Gastroesophageal sphincter (tissue), 4 donors: ENCODE measurements around the gene MCAM. TPM values are rescaled to one million over a fixed set of nuclear protein-coding genes. Genes with fewer than 3 reads are reported as not detected.

Source experiments
- ATAC-seq: fragments of 150-250 bp; one replicate; pipeline ENCODE4 v1.9.1; 2016; ENCODE audit warnings: mild to moderate bottlenecking, moderate library complexity
- H3K27ac ChIP-seq, 4 donors: fragments of 200-600 bp; sonication (generic) in 3 of 4; 1 replicate in 3 of 4; 2 replicates in 1 of 4; pipeline ENCODE4 v1.5.1; 2016 to 2019
- H3K27me3 ChIP-seq: fragments of 200-600 bp; sonication (generic); one replicate; pipeline ENCODE4 v1.5.1; 2019
- H3K36me3 ChIP-seq, 2 donors: fragments of 200-600 bp; sonication (generic); one replicate each; pipeline ENCODE4 v1.5.1; 2019; ENCODE audit warnings: control low read depth in 1 of 2
- H3K4me1 ChIP-seq, 3 donors: fragments of 200-600 bp; sonication (generic); 1 replicate in 2 of 3; 2 replicates in 1 of 3; pipeline ENCODE4 v1.5.1; 2016 to 2019; ENCODE audit warnings: control low read depth in 2 of 3
- H3K4me3 ChIP-seq, 2 donors: fragments of 200-600 bp; sonication (generic); one replicate each; pipeline ENCODE4 v1.5.1; 2019; ENCODE audit warnings: mild to moderate bottlenecking in 1 of 2, moderate library complexity in 1 of 2
- H3K9me3 ChIP-seq, 3 donors: fragments of 200-600 bp; sonication (generic); one replicate each; pipeline ENCODE4 v1.5.1; 2017 to 2019; ENCODE audit warnings: control low read depth in 2 of 3
- CTCF ChIP-seq, 4 experiments: fragments of 200-600 bp in 2 of 4; fragments of 450-650 bp in 2 of 4; sonication (generic) in 1 of 4; IDR thresholded peaks; one replicate each; pipeline ENCODE4 v1.5.1; 2017 to 2019; ENCODE audit warnings: antibody characterized with exemption in 4 of 4, mild to moderate bottlenecking in 2 of 4, moderate library complexity in 2 of 4
- EP300 ChIP-seq: sonication (generic); formaldehyde crosslinking; IDR thresholded peaks from one replicate; pipeline ENCODE4 v1.6.1; 2017; ENCODE audit warnings: antibody characterized with exemption, mild to moderate bottlenecking
- POLR2A ChIP-seq, 2 donors: fragments of 450-650 bp; IDR thresholded peaks; one replicate each; pipeline ENCODE4 v1.6.1; 2017; ENCODE audit warnings: antibody characterized with exemption in 2 of 2, mild to moderate bottlenecking in 2 of 2, moderate library complexity in 1 of 2
- POLR2AphosphoS5 ChIP-seq: sonication (generic); formaldehyde crosslinking; IDR thresholded peaks from one replicate; pipeline ENCODE4 v1.6.1; 2017; ENCODE audit warnings: antibody characterized with exemption
- WGBS, 2 donors: methylation state at CpG; one replicate each; pipeline ENCODE4 v1.1.5; 2018; ENCODE audit warnings: low coverage in 1 of 2; 5-methylcytosine and 5-hydroxymethylcytosine counted together
- total RNA-seq, 4 donors: library from RNA; depleted of rRNA; stranded (reverse); fragments of >200 nt; gene quantifications; one replicate each; pipeline ENCODE4 v1.1.0, GENCODE V29; 2016

Gene MCAM
- total RNA-seq, 4 donors from 2014 or later = 702 to 1,904 (median 1,177) TPM

- Histone ChIP-seq H3K4me3 (no peak overlapping the region), H3K36me3 (peaks cover 0 to 36% of the 10 kb centered on the region in 2 donors), H3K9me3 (no peaks in the 10 kb centered on the region), H3K27me3 (no peaks in the 10 kb centered on the region), H3K4me1 (peaks cover 1 to 74% (median 24%) of the 10 kb centered on the region in 3 donors), H3K27ac (peak overlapping the region in 3 of 4 donors; percentile 94 to 97 (median 96))
- no peak for TF ChIP-seq POLR2AphosphoS5
- no peak for TF ChIP-seq EP300
- no peak for TF ChIP-seq POLR2A (IDR thresholded peaks at IDR 0.05)
- no peak for TF ChIP-seq CTCF (IDR thresholded peaks at IDR 0.05)
- WGBS, 2 donors = 71 to 78% methylated on average over 4 to 10 of the region's 10 CpGs
- ATAC-seq = no peak
Observed at GRCh38 chr11:119359365-119360214, 42.7 kb upstream of the MCAM start.

- Histone ChIP-seq H3K36me3 (peaks cover 0 to 36% of the 10 kb centered on the region in 2 donors), H3K4me3 (peak overlapping the region; percentile 10 to 54), H3K27me3 (no peaks in the 10 kb centered on the region), H3K27ac (peak overlapping the region; percentile 47 to 89 (median 86)), H3K4me1 (peaks cover 0 to 66% (median 21%) of the 10 kb centered on the region in 3 donors), H3K9me3 (no peaks in the 10 kb centered on the region)
- 72% methylated on average over 4 of the region's 13 CpGs; no CpG with 5 or more reads in 1 of the 2 donors for WGBS, 2 donors
- no peak for ATAC-seq
- TF ChIP-seq EP300 (no peak), CTCF (IDR thresholded peaks at IDR 0.05) (no peak), POLR2AphosphoS5 (no peak), POLR2A (IDR thresholded peaks at IDR 0.05) (no peak)
Observed at GRCh38 chr11:119357074-119357473, 40.1 kb upstream of the MCAM start.

- Histone ChIP-seq H3K4me1 (peaks cover 0 to 66% (median 15%) of the 10 kb centered on the region in 3 donors), H3K27ac (peak overlapping the region; percentile 47 to 89 (median 86)), H3K36me3 (peaks cover 0 to 36% of the 10 kb centered on the region in 2 donors), H3K27me3 (no peaks in the 10 kb centered on the region), H3K9me3 (no peaks in the 10 kb centered on the region), H3K4me3 (peak overlapping the region; percentile 10 to 54)
- TF ChIP-seq EP300 (no peak), POLR2A (IDR thresholded peaks at IDR 0.05) (no peak), CTCF (IDR thresholded peaks at IDR 0.05) (peak; percentile 76 to 92 (median 84)), POLR2AphosphoS5 (peak; percentile 68)
- peak; percentile 89 for ATAC-seq
- 1 to 5% methylated on average over 7 to 9 of the region's 54 CpGs for WGBS, 2 donors
Observed at GRCh38 chr11:119356349-119357031, 39.6 kb upstream of the MCAM start.

GRCh38 chr11:119355091-119355843 lies 38.3 kb upstream of the MCAM start:
- no peak for ATAC-seq
- peak overlapping the region in 2 of 4 donors; percentile 86 to 89 for H3K27ac ChIP-seq
- 74 to 85% methylated on average over 4 to 6 of the region's 9 CpGs for WGBS, 2 donors
- peaks cover 0 to 36% of the 10 kb centered on the region in 2 donors for H3K36me3 ChIP-seq
- peaks cover 0 to 54% (median 6%) of the 10 kb centered on the region in 3 donors for H3K4me1 ChIP-seq
- H3K27me3 ChIP-seq = no peaks in the 10 kb centered on the region
- no peak overlapping the region for H3K4me3 ChIP-seq
- TF ChIP-seq POLR2AphosphoS5 = no peak
- no peak for TF ChIP-seq CTCF (IDR thresholded peaks at IDR 0.05)
- no peak for TF ChIP-seq EP300
- TF ChIP-seq POLR2A (IDR thresholded peaks at IDR 0.05) = no peak
- H3K9me3 ChIP-seq = no peaks in the 10 kb centered on the region
